GOT3 (cell line): ENCODE data around the gene SMIM36.
"Not testable (repeated sequence)": the region's sequence is repeated elsewhere in the genome, so short reads cannot be mapped to it uniquely, and the experiment has no call there.

Source experiments
- DNase-seq: peaks from one replicate; lab custom pipeline; 2025; ENCODE audit warnings: mixed read lengths; lab: John Stamatoyannopoulos, UW

The SMIM36 gene

DNA sequence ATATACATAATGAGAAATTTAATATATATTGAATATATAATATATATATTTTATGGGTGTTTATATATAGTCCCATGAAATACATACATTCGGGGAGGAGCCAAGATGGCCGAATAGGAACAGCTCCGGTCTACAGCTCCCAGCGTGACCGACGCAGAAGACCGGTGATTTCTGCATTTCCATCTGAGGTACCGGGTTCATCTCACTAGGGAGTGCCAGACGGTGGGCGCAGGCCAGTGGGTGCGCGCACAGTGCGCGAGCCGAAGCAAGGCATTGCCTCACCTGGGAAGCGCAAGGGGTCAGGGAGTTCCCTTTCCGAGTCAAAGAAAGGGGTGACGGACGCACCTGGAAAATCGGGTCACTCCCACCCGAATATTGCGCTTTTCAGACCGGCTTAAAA, 9.6 kb downstream of the SMIM36 start:
- DNase-seq = not testable (repeated sequence)

GRCh38 chr17:55500103-55500502, 11.1 kb downstream of the SMIM36 start:
- DNase-seq = no peak

DNA sequence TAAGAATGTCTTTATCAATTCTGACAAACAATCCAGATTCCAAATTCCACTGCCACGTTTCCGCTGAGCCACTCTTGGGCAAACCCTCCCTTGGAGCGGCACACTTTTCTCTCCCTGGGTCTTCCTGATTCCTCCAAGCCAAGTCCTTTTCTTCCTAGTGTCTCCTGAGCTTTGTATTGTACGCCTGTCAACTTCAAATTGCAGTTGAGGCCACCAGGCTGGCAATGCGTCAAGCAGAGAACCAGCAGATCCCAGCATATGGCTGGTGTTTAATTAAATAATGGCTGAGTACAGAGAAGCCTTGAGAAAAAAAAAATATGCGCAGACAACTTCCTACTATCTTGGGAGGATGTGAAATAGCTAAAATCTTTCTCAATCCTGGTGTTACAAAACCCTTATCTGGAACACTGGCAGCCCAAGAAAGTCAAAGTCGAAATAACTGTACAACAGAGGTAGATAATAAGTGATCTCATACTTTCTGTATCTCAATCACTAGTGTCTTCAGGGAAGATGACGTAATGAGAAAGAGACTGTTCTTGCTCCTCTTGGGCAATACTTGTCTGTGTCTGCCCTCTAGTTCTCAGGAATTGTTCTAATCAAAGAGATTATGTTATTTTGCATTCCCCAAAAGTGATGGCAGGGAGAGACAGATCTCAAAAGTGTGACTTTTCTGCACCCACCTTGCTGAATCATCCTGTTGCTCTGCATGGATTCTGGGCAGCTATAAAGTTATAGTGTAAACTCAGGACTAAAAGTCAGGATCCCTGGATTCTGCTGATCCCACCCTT, 15.0 kb downstream of the SMIM36 start:
- DNase-seq = no peak

- no peak for DNase-seq
Observed at GRCh38 chr17:55495239-55495638, 16.0 kb downstream of the SMIM36 start.

DNA sequence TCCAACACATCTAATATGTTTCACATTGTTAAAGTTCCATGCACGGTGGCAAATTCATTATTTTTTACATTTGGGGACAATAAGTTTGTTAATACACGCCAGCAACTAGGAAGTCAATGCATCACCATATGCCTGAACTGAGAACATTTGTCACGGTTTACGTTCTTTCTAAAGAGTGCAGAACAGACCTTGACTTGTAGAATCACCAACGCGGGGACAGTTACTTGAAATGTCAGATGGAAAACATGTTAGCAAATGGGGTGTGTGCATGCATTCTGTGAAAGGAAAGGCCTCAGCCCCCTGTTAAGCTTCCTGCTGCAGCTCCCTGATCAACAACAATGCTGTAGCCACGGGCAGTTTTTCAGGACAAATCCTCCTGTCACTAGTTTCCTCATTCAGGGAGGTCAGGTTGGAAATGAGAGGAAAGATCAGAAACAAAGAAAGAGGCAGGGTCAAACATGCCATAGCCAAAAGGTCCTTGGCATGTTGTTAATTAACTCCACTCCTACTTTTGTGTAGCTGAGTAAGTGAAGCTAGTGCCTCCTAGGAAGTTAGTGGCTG, 18.4 kb downstream of the SMIM36 start:
- no peak for DNase-seq

- no peak for DNase-seq
Observed at GRCh38 chr17:55490376-55490775, 20.9 kb downstream of the SMIM36 start.

DNA sequence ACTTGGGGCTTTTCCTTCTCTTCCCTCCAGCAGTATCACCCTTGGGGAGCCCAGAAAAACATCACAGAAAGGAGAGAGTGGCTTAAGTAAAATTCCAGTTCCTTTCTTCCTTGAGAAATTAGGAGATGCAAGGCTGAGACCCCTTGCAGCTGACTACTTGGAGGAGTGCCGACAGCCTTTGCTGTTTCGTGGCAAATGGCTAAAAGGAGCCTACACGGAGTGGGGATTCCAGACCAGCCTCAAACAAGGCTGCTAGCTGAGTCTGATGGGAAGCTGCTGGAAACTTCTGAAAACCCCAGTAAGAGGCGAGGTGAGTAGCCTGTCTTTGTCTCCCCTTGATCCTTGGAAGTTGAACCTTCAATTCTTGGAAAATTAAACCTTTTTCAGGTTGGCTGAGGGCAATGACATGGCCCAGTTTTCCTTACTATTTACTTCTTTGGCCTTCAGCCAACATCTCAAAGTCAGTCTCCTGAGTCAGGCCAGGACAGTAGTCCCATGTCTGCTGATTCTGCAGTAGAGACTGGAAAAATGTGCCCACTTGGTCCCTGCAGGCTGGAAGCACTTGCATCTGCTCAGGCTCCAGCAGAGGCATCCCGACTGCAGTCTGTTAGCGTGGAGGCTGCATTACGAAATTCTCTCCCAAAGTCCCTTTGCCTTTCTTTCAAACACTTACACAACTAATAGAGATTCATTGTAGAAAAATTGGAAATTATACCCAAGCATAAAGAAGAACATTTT, 23.4 kb downstream of the SMIM36 start:
- DNase-seq = no peak

- no peak for DNase-seq
Observed at GRCh38 chr17:55484575-55484974, 26.7 kb downstream of the SMIM36 start.

- no peak for DNase-seq
Observed at GRCh38 chr17:55482591-55483389, 28.5 kb downstream of the SMIM36 start.

GRCh38 chr17:55480631-55481315, 30.5 kb downstream of the SMIM36 start:
- no peak for DNase-seq

GRCh38 chr17:55479903-55480302, 31.3 kb downstream of the SMIM36 start:
- no peak for DNase-seq

DNA sequence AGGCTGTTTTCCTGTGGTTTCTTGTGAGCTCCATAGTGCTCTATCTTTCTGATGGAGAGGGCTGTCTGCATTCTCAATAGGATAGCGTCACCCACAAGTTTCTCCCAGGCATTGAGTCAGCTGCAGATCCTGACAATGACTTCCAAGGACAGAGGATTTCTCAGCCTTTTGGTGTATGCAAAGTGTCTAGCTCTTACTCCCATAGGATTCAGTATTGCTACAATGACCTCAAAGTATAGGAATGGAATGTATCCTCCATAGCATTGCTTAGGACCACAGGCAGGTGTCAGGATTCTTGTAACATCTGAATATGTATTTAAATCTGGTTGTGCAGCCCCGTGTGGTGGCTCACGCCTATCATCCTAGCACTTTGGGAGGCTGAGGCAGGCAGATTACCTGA, 32.3 kb downstream of the SMIM36 start:
- DNase-seq = no peak

GRCh38 chr17:55466671-55467070, 44.6 kb downstream of the SMIM36 start:
- no peak for DNase-seq

DNA sequence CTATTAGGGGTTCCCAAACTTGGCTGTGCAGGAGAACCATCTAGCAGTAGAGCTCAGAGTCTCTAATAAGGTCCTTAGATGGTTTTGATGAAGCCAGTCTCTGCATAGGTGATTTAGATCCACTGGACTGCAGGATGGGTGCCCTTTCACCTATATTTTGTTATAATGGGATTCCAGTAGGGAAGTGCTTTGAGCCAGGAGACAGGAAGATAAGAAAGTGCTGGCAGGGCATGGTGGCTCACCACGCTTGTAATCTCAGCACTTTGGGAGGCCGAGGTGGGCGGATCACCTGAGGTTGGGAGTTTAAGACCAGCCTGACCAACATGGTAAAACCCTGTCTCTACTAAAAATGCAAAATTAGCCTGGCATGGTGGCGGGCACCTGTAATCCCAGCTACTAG, 45.5 kb downstream of the SMIM36 start:
- DNase-seq = not testable (repeated sequence)

DNA sequence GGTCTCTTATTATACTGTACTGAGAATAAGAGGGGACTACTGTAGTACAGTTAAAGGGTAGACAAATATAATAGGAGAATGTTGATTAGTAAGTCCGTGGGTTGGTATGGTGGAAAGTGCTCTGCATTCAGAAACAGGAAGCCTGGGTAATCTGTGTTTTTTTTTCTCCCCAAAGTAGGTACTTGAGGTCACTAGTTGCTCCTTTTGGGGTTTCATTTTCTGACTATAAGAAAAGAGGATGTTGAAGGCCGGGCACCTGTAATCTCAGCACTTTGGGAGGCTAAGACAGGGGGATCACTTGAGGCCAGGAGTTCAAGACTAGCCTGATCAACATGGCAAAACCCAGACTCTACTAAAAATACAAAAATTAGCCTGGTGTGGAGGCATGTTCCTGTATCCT, 47.7 kb downstream of the SMIM36 start:
- DNase-seq = no peak

DNA sequence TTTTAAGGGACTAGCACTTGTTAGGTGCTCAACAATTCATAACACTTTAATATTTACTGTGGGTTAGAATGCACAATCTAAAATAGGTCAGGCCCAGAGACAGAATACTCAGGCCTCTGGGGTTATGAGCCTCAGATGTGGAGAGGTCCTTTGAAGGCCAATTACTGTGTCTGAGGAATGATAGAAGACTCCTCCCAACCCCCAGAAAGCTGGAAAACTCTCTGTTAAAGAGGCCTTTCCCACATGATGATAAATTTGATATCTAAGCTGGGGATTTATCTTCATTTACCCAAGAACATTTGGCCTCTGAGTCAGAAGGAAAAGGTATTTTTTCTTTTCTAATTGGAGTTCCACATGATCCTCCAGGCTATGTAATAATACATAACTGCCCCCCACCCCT, 48.5 kb downstream of the SMIM36 start:
- DNase-seq = no peak

- no peak for DNase-seq
Observed at GRCh38 chr17:55462234-55462633, 49.0 kb downstream of the SMIM36 start.

- DNase-seq = peak; percentile 20
Observed at GRCh38 chr17:55458978-55459377, 52.3 kb downstream of the SMIM36 start.

GRCh38 chr17:55458287-55458900, 52.9 kb downstream of the SMIM36 start:
- no peak for DNase-seq

GRCh38 chr17:55456307-55457240, 54.7 kb downstream of the SMIM36 start:
- no peak for DNase-seq
